ENCODE results near the gene EVX2. TPM values are rescaled to one million over a fixed set of nuclear protein-coding genes. Genes with fewer than 3 reads are reported as not detected.
A peak's percentile ranks its signal among the peaks of the same experiment; 100 is the strongest.

EVX2 gene
- total RNA-seq, 2 donors from 2014 or later = not detected

GRCh38 chr2:176088937-176089842 lies 5.4 kb upstream of the EVX2 start:
- Mint-ChIP-seq H3K27ac (no peak overlapping the region), H3K36me3 (ENCODE audit: low read depth) (peaks cover 36% of the 10 kb centered on the region), H3K9me3 (peaks cover 9% of the 10 kb centered on the region), H3K4me3 (no peak overlapping the region), H3K27me3 (peaks cover 58% of the 10 kb centered on the region), H3K4me1 (peaks cover 4% of the 10 kb centered on the region)
- ATAC-seq (replicated peaks) = no peak

GRCh38 chr2:176088048-176088936 lies 4.5 kb upstream of the EVX2 start:
- no peaks in the 10 kb centered on the region for H3K4me1 Mint-ChIP-seq
- H3K27me3 Mint-ChIP-seq = peaks cover 57% of the 10 kb centered on the region
- peaks cover 5% of the 10 kb centered on the region for H3K9me3 Mint-ChIP-seq
- H3K4me3 Mint-ChIP-seq = peak overlapping the region; percentile 34
- ATAC-seq (replicated peaks) = no peak
- H3K27ac Mint-ChIP-seq = no peak overlapping the region
- H3K36me3 Mint-ChIP-seq (ENCODE audit: low read depth) = peaks cover 33% of the 10 kb centered on the region

- no peaks in the 10 kb centered on the region for H3K4me1 Mint-ChIP-seq
- no peak for ATAC-seq (replicated peaks)
- H3K9me3 Mint-ChIP-seq = peaks cover 5% of the 10 kb centered on the region
- peaks cover 32% of the 10 kb centered on the region for H3K36me3 Mint-ChIP-seq (ENCODE audit: low read depth)
- peaks cover 61% of the 10 kb centered on the region for H3K27me3 Mint-ChIP-seq
- no peak overlapping the region for H3K27ac Mint-ChIP-seq
- H3K4me3 Mint-ChIP-seq = no peak overlapping the region
Observed at GRCh38 chr2:176087330-176088047, 3.7 kb upstream of the EVX2 start.

GRCh38 chr2:176085861-176086771 lies 2.4 kb upstream of the EVX2 start:
- no peaks in the 10 kb centered on the region for H3K4me1 Mint-ChIP-seq
- H3K4me3 Mint-ChIP-seq = no peak overlapping the region
- H3K27ac Mint-ChIP-seq = no peak overlapping the region
- peaks cover 29% of the 10 kb centered on the region for H3K36me3 Mint-ChIP-seq (ENCODE audit: low read depth)
- no peak for ATAC-seq (replicated peaks)
- H3K27me3 Mint-ChIP-seq = peaks cover 60% of the 10 kb centered on the region
- H3K9me3 Mint-ChIP-seq = peaks cover 3% of the 10 kb centered on the region

GRCh38 chr2:176085120-176085788 lies 1.5 kb upstream of the EVX2 start:
- Mint-ChIP-seq H3K9me3 (no peaks in the 10 kb centered on the region), H3K4me3 (no peak overlapping the region), H3K27me3 (peaks cover 57% of the 10 kb centered on the region), H3K4me1 (no peaks in the 10 kb centered on the region), H3K36me3 (ENCODE audit: low read depth) (peaks cover 31% of the 10 kb centered on the region), H3K27ac (no peak overlapping the region)
- no peak for ATAC-seq (replicated peaks)

GRCh38 chr2:176084611-176085119 lies 903 bp upstream of the EVX2 start:
- H3K27ac Mint-ChIP-seq = no peak overlapping the region
- no peak overlapping the region for H3K4me3 Mint-ChIP-seq
- peaks cover 54% of the 10 kb centered on the region for H3K27me3 Mint-ChIP-seq

GRCh38 chr2:176082824-176083751 lies 674 bp downstream of the EVX2 start:
- Mint-ChIP-seq H3K27ac (no peak overlapping the region), H3K4me1 (no peaks in the 10 kb centered on the region), H3K36me3 (ENCODE audit: low read depth) (peaks cover 45% of the 10 kb centered on the region), H3K9me3 (peaks cover 4% of the 10 kb centered on the region), H3K4me3 (no peak overlapping the region), H3K27me3 (peaks cover 60% of the 10 kb centered on the region)
- ATAC-seq (replicated peaks) = no peak

More at GRCh38 chr2:176084611-176085119, 903 bp upstream of the EVX2 start:
- H3K9me3 Mint-ChIP-seq = no peaks in the 10 kb centered on the region
- H3K36me3 Mint-ChIP-seq (ENCODE audit: low read depth) = peaks cover 31% of the 10 kb centered on the region
- ATAC-seq (replicated peaks) = no peak
- H3K4me1 Mint-ChIP-seq = no peaks in the 10 kb centered on the region

- Mint-ChIP-seq H3K36me3 (ENCODE audit: low read depth) (peaks cover 45% of the 10 kb centered on the region), H3K27me3 (peaks cover 60% of the 10 kb centered on the region), H3K9me3 (peaks cover 4% of the 10 kb centered on the region), H3K4me1 (no peaks in the 10 kb centered on the region), H3K4me3 (no peak overlapping the region), H3K27ac (no peak overlapping the region)
- ATAC-seq (replicated peaks) = no peak
Observed at GRCh38 chr2:176082525-176082823, 1.3 kb downstream of the EVX2 start.

GRCh38 chr2:176081837-176082524 lies 1.8 kb downstream of the EVX2 start:
- H3K4me3 Mint-ChIP-seq = no peak overlapping the region
- H3K4me1 Mint-ChIP-seq = no peaks in the 10 kb centered on the region
- H3K9me3 Mint-ChIP-seq = peaks cover 4% of the 10 kb centered on the region
- peaks cover 45% of the 10 kb centered on the region for H3K36me3 Mint-ChIP-seq (ENCODE audit: low read depth)
- H3K27me3 Mint-ChIP-seq = peaks cover 58% of the 10 kb centered on the region
- no peak overlapping the region for H3K27ac Mint-ChIP-seq
- ATAC-seq (replicated peaks) = no peak

- H3K4me1 Mint-ChIP-seq = no peaks in the 10 kb centered on the region
- peaks cover 39% of the 10 kb centered on the region for H3K36me3 Mint-ChIP-seq (ENCODE audit: low read depth)
- peaks cover 55% of the 10 kb centered on the region for H3K27me3 Mint-ChIP-seq
- no peak overlapping the region for H3K27ac Mint-ChIP-seq
- H3K9me3 Mint-ChIP-seq = peaks cover 4% of the 10 kb centered on the region
- no peak for ATAC-seq (replicated peaks)
- peak overlapping the region; percentile 26 for H3K4me3 Mint-ChIP-seq
Observed at GRCh38 chr2:176081376-176081836, 2.4 kb downstream of the EVX2 start.

- Mint-ChIP-seq H3K36me3 (ENCODE audit: low read depth) (peaks cover 38% of the 10 kb centered on the region), H3K9me3 (peaks cover 5% of the 10 kb centered on the region), H3K27me3 (peaks cover 60% of the 10 kb centered on the region), H3K4me1 (no peaks in the 10 kb centered on the region), H3K27ac (no peak overlapping the region), H3K4me3 (peak overlapping the region; percentile 26)
- ATAC-seq (replicated peaks) = no peak
Observed at GRCh38 chr2:176080540-176081375, 3.0 kb downstream of the EVX2 start.
